ENCODE data around the gene CIDEB.

Gene CIDEB

GRCh38 chr14:24269368-24269767 is 38.4 kb downstream of the CIDEB start:
- no peak for DNase-seq

- no peak for DNase-seq
Measured at GRCh38 chr14:24268225-24268624, 39.6 kb downstream of the CIDEB start.

GRCh38 chr14:24267516-24267915 is 40.3 kb downstream of the CIDEB start:
- no peak for DNase-seq

GRCh38 chr14:24266344-24267244 is 41.2 kb downstream of the CIDEB start:
- no peak for DNase-seq

- no peak for DNase-seq
Measured at GRCh38 chr14:24264298-24264697, 43.5 kb downstream of the CIDEB start.

GRCh38 chr14:24263848-24264247 is 43.9 kb downstream of the CIDEB start:
- no peak for DNase-seq

GRCh38 chr14:24262821-24263733 is 44.7 kb downstream of the CIDEB start, which contains the start of gene TGM1:
Gene TGM1 (minus strand): TSS chr14:24263177. CDS start chr14:24262352, 825 bp downstream.
- DNase-seq = no peak

- DNase-seq = no peak
Measured at GRCh38 chr14:24261969-24262327, 45.8 kb downstream of the CIDEB start.

- no peak for DNase-seq
Measured at GRCh38 chr14:24261256-24261968, 46.4 kb downstream of the CIDEB start.

- DNase-seq = no peak
Measured at GRCh38 chr14:24260780-24261157, 47.0 kb downstream of the CIDEB start.

- DNase-seq = no peak
Measured at GRCh38 chr14:24260026-24260779, 47.6 kb downstream of the CIDEB start.

- no peak for DNase-seq
Measured at GRCh38 chr14:24259282-24260025, 48.3 kb downstream of the CIDEB start.

GRCh38 chr14:24258548-24259265 is 49.1 kb downstream of the CIDEB start:
- no peak for DNase-seq

GRCh38 chr14:24258119-24258518 is 49.7 kb downstream of the CIDEB start:
- no peak for DNase-seq

GRCh38 chr14:24256960-24257359 is 50.8 kb downstream of the CIDEB start:
- DNase-seq = no peak

GRCh38 chr14:24255931-24256711 is 51.7 kb downstream of the CIDEB start:
- no peak for DNase-seq

GRCh38 chr14:24255438-24255837 is 52.3 kb downstream of the CIDEB start:
- DNase-seq = no peak
